ENCODE data around the gene CLIP2. TPM values are rescaled to one million over a fixed set of nuclear protein-coding genes. Genes with fewer than 3 reads are reported as not detected.

CLIP2 gene
- polyA plus RNA-seq, 1 donor from 2014 or later: 25.7 TPM

DNA sequence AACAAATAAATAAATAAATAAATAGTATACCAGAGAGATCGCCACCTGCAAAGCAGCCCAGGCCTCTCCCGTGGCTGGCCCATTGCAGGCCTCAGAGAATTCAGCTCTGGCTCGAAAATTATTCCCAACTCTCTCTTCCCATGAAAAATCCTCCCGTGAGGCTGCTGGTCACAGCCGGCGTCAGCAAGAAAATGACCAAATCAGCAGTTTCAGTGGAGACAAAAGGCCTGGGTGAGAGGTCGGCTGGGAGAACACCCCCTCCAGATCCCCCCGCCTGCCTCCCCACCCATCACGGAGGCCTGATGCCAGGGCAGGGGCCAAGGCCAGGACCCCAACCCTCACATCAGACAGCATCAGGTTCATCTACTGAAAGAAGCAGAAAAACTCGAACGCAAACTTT, 3.1 kb upstream of the CLIP2 start:
- H3K27me3 ChIP-seq (ENCODE audit: insufficient read depth, low read depth, low read length): no peaks in the 10 kb centered on the region
- no peak overlapping the region for H3K4me2 ChIP-seq (ENCODE audit: low read length)
- H3K9me3 ChIP-seq (ENCODE audit: low read length): no peaks in the 10 kb centered on the region
- no peak overlapping the region for H2AFZ ChIP-seq (ENCODE audit: low read depth, low read length)
- no peaks in the 10 kb centered on the region for H3F3A ChIP-seq (ENCODE audit: insufficient read depth, low read length, poor library complexity, severe bottlenecking)
- H3K9ac ChIP-seq (ENCODE audit: low read length): no peak overlapping the region
- H3K36me3 ChIP-seq (ENCODE audit: insufficient read depth, low read length): no peaks in the 10 kb centered on the region
- TF ChIP-seq, protein P1, sequence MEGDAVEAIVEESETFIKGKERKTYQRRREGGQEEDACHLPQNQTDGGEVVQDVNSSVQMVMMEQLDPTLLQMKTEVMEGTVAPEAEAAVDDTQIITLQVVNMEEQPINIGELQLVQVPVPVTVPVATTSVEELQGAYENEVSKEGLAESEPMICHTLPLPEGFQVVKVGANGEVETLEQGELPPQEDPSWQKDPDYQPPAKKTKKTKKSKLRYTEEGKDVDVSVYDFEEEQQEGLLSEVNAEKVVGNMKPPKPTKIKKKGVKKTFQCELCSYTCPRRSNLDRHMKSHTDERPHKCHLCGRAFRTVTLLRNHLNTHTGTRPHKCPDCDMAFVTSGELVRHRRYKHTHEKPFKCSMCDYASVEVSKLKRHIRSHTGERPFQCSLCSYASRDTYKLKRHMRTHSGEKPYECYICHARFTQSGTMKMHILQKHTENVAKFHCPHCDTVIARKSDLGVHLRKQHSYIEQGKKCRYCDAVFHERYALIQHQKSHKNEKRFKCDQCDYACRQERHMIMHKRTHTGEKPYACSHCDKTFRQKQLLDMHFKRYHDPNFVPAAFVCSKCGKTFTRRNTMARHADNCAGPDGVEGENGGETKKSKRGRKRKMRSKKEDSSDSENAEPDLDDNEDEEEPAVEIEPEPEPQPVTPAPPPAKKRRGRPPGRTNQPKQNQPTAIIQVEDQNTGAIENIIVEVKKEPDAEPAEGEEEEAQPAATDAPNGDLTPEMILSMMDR (IDR thresholded peaks at IDR 0.05; ENCODE audit: poor library complexity, severe bottlenecking): no peak
- TF ChIP-seq TAF1 (IDR thresholded peaks at IDR 0.05; ENCODE audit: low read depth): no peak
- no peak for TF ChIP-seq SMC3 (conservative IDR thresholded peaks at IDR 0.05; ENCODE audit: poor library complexity)
- no peak for TF ChIP-seq EP300 (conservative IDR thresholded peaks at IDR 0.05; ENCODE audit: poor library complexity, severe bottlenecking)
- H3K9me2 ChIP-seq (ENCODE audit: insufficient read depth, low read length): no peaks in the 10 kb centered on the region
- H3K4me3 ChIP-seq (ENCODE audit: low read length): no peak overlapping the region
- peaks cover 22% of the 10 kb centered on the region for H3K79me2 ChIP-seq (replicated peaks; ENCODE audit: insufficient read depth, low read length)
- H3K27ac ChIP-seq (ENCODE audit: low read length): no peak overlapping the region
- H4K20me1 ChIP-seq (ENCODE audit: insufficient read depth): peaks cover 5% of the 10 kb centered on the region

DNA sequence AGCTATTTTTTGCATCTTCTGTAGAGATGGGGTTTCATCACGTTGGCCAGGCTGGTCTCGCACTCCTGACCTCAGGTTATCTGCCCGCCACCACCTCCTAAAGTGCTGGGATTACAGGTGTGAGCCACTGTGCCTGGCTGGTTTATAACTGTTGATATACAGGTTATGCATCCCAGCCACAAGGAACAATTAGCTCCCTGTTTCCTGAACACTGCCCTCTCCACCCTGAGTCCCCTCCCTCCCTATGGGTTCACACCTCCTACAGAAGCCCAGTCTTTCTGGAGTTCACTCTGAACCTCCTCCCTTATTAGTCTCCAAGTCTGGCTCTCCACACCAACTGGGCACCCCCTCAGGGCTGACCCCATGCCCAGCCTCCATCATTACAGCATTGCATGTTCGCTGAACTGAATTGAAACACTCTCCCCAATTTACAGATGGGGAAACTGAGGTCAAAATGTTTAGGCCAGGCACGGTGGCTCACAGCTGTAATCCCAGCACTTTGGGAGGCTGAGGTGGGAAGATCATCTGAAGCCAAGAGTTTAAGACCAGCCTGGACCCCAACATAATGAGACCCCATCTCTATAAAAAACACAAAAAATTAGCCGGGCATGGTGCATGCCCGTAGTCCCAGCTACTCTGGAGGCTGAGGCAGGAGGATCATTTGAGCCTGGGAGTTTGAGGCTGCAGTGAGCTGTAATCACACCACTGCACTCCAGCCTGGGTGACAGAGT, 1.7 kb upstream of the CLIP2 start:
- Histone ChIP-seq H3K4me3 (ENCODE audit: low read length) (no peak overlapping the region), H3K79me2 (replicated peaks; ENCODE audit: insufficient read depth, low read length) (peaks cover 35% of the 10 kb centered on the region), H3K9me3 (ENCODE audit: low read length) (no peaks in the 10 kb centered on the region), H4K20me1 (ENCODE audit: insufficient read depth) (peaks cover 11% of the 10 kb centered on the region), H3K27me3 (ENCODE audit: insufficient read depth, low read depth, low read length) (no peaks in the 10 kb centered on the region), H2AFZ (ENCODE audit: low read depth, low read length) (no peak overlapping the region), H3K36me3 (ENCODE audit: insufficient read depth, low read length) (no peaks in the 10 kb centered on the region), H3K9ac (ENCODE audit: low read length) (no peak overlapping the region), H3K27ac (ENCODE audit: low read length) (no peak overlapping the region), H3K4me2 (ENCODE audit: low read length) (no peak overlapping the region), H3K9me2 (ENCODE audit: insufficient read depth, low read length) (no peaks in the 10 kb centered on the region), H3F3A (ENCODE audit: insufficient read depth, low read length, poor library complexity, severe bottlenecking) (no peaks in the 10 kb centered on the region)
- no peak for TF ChIP-seq MXI1 (conservative IDR thresholded peaks at IDR 0.05; ENCODE audit: poor library complexity, severe bottlenecking)
- TF ChIP-seq, protein P1 (IDR thresholded peaks at IDR 0.05; ENCODE audit: poor library complexity, severe bottlenecking): no peak

DNA sequence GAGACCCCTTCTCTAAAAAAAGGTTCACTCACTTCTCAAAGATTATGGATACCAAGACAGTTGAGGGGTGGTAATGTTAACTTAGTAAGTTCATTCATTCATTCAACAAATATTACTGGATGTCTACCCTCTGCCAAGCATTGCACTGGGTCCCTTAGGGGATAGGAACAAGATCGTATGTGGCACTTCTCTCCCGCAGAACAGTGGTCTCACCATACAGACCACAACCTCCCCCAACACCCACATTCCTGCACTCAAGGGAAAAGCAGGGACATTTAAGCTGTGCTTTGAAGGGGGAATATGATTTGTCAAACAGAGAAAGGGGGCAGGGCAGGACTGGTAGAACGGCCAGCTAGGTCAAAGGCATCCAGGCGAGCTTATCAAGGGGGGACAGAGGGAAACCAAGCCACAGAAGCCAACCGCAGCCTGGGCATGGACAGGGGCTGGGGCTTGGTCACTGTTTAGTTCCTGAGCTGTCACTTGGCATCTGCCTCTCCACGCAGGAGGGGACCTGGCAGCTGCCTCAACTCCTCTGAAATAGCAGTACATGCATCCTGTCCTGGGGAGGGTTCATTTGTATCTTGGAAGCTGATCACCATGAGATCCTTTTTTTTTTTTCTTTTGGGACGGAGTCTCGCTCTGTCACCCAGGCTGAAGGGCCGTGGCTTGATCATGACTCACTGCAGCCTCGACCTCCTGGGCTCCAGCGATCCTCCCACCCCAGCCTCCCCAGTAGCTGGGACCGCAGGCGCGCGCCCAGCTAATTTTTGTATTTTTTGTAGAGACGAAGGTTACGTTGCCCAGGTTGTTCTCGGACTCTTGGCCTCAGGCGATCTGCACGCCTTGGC, 949 bp upstream of the CLIP2 start:
- Histone ChIP-seq H3K9ac (ENCODE audit: low read length) (peak overlapping the region; percentile 74), H3K4me3 (ENCODE audit: low read length) (peak overlapping the region; percentile 68), H3K36me3 (ENCODE audit: insufficient read depth, low read length) (no peaks in the 10 kb centered on the region), H3K4me2 (ENCODE audit: low read length) (no peak overlapping the region), H3K9me3 (ENCODE audit: low read length) (no peaks in the 10 kb centered on the region), H3K27me3 (ENCODE audit: insufficient read depth, low read depth, low read length) (no peaks in the 10 kb centered on the region), H3K27ac (ENCODE audit: low read length) (no peak overlapping the region), H4K20me1 (ENCODE audit: insufficient read depth) (peaks cover 19% of the 10 kb centered on the region), H3F3A (ENCODE audit: insufficient read depth, low read length, poor library complexity, severe bottlenecking) (no peaks in the 10 kb centered on the region), H2AFZ (ENCODE audit: low read depth, low read length) (no peak overlapping the region), H3K79me2 (replicated peaks; ENCODE audit: insufficient read depth, low read length) (peaks cover 43% of the 10 kb centered on the region), H3K9me2 (ENCODE audit: insufficient read depth, low read length) (no peaks in the 10 kb centered on the region)
- TF ChIP-seq RAD21 (conservative IDR thresholded peaks at IDR 0.05): no peak
- no peak for TF ChIP-seq TAF1 (IDR thresholded peaks at IDR 0.05; ENCODE audit: low read depth)
- no peak for TF ChIP-seq EZH2 (IDR thresholded peaks at IDR 0.05; ENCODE audit: borderline replicate concordance, insufficient read depth, low read length, poor library complexity, severe bottlenecking)
- no peak for TF ChIP-seq POLR2AphosphoS5 (IDR thresholded peaks at IDR 0.05)
- TF ChIP-seq, protein P1 (IDR thresholded peaks at IDR 0.05; ENCODE audit: poor library complexity, severe bottlenecking): no peak
- TF ChIP-seq, protein P2, sequence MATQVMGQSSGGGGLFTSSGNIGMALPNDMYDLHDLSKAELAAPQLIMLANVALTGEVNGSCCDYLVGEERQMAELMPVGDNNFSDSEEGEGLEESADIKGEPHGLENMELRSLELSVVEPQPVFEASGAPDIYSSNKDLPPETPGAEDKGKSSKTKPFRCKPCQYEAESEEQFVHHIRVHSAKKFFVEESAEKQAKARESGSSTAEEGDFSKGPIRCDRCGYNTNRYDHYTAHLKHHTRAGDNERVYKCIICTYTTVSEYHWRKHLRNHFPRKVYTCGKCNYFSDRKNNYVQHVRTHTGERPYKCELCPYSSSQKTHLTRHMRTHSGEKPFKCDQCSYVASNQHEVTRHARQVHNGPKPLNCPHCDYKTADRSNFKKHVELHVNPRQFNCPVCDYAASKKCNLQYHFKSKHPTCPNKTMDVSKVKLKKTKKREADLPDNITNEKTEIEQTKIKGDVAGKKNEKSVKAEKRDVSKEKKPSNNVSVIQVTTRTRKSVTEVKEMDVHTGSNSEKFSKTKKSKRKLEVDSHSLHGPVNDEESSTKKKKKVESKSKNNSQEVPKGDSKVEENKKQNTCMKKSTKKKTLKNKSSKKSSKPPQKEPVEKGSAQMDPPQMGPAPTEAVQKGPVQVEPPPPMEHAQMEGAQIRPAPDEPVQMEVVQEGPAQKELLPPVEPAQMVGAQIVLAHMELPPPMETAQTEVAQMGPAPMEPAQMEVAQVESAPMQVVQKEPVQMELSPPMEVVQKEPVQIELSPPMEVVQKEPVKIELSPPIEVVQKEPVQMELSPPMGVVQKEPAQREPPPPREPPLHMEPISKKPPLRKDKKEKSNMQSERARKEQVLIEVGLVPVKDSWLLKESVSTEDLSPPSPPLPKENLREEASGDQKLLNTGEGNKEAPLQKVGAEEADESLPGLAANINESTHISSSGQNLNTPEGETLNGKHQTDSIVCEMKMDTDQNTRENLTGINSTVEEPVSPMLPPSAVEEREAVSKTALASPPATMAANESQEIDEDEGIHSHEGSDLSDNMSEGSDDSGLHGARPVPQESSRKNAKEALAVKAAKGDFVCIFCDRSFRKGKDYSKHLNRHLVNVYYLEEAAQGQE (IDR thresholded peaks at IDR 0.05; ENCODE audit: borderline replicate concordance): no peak

All from neural cell (in vitro differentiated cells).